HG03558 (cell line): ENCODE data around the gene SLC35F1.

ENCODE experiments used
- ATAC-seq: cut with Tn5 transposase; IDR thresholded peaks from one replicate; pipeline ENCODE4 v1.9.1; 2021; ENCODE audit warnings: moderate number of reproducible peaks; ENCODE audit not compliant: unreplicated experiment; ENCODE audit errors: extremely low read depth

Gene SLC35F1

GRCh38 chr6:118297821-118298220 is 390.8 kb downstream of the SLC35F1 start:
- no peak for ATAC-seq

GRCh38 chr6:118298476-118299427 is 391.7 kb downstream of the SLC35F1 start:
- no peak for ATAC-seq

- no peak for ATAC-seq
These were observed 392.4 kb downstream of the SLC35F1 start for GRCh38 chr6:118299457-118299856.

- no peak for ATAC-seq
These were observed 397.3 kb downstream of the SLC35F1 start for GRCh38 chr6:118304321-118304720.

GRCh38 chr6:118305081-118305480 is 398.0 kb downstream of the SLC35F1 start:
- no peak for ATAC-seq

GRCh38 chr6:118306392-118307238 is 399.6 kb downstream of the SLC35F1 start:
- no peak for ATAC-seq

GRCh38 chr6:118307581-118307980 is 400.5 kb downstream of the SLC35F1 start:
- ATAC-seq: no peak

GRCh38 chr6:118309337-118310093 is 402.5 kb downstream of the SLC35F1 start:
- no peak for ATAC-seq

- ATAC-seq: no peak
These were observed 406.1 kb downstream of the SLC35F1 start for GRCh38 chr6:118313208-118313607.

GRCh38 chr6:118313762-118314161 is 406.7 kb downstream of the SLC35F1 start:
- no peak for ATAC-seq

- ATAC-seq: no peak
These were observed 409.8 kb downstream of the SLC35F1 start for GRCh38 chr6:118316796-118317384.

GRCh38 chr6:118317581-118318563 is 410.8 kb downstream of the SLC35F1 start:
- ATAC-seq: no peak

- ATAC-seq: no peak
These were observed 411.6 kb downstream of the SLC35F1 start for GRCh38 chr6:118318648-118319047.

- no peak for ATAC-seq
These were observed 412.4 kb downstream of the SLC35F1 start for GRCh38 chr6:118319416-118319815.

GRCh38 chr6:118319894-118320649 is 413.0 kb downstream of the SLC35F1 start:
- ATAC-seq: no peak

GRCh38 chr6:118320652-118321051 is 413.6 kb downstream of the SLC35F1 start:
- no peak for ATAC-seq

- no peak for ATAC-seq
These were observed 417.1 kb downstream of the SLC35F1 start for GRCh38 chr6:118324116-118324515.

- ATAC-seq: no peak
These were observed 418.3 kb downstream of the SLC35F1 start for GRCh38 chr6:118325220-118325860.
